Measurements from ENCODE around the gene NFKBIB. TPM values are rescaled to one million over a fixed set of nuclear protein-coding genes. Genes with fewer than 3 reads are reported as not detected.
"Not testable (repeated sequence)": the region's sequence is repeated elsewhere in the genome, so short reads cannot be mapped to it uniquely, and the experiment has no call there.

Gene NFKBIB
- total RNA-seq, 6 experiments from 2014 or later = 13.2 to 27.9 (median 16.5) TPM

DNA sequence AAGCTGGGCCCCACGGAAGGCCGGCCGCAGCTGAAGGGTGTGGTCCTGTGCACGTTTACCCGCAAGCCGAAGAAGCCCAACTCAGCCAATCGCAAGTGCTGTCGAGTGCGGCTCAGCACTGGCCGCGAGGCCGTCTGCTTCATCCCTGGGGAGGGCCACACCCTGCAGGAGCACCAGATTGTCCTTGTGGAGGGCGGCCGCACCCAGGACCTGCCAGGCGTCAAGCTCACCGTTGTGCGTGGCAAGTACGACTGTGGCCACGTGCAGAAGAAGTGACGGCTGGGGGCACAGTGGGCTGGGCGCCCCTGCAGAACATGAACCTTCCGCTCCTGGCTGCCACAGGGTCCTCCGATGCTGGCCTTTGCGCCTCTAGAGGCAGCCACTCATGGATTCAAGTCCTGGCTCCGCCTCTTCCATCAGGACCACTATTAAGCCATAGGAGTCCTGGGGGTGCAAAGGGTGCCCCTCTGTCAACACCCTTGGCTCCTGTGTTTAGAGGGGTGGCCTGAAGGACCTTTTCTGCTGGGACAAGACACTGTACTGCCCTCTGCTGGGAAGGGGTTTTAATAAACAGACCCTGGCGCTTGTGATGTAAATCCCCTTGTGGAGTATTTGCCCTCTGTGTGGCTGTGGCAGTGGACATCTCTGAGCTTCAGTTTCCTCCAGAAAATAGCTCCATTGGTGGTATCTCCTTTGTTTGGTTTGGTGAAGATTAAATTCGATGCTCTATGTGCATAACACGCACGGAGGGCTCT lies 32.8 kb downstream of the NFKBIB start:
- WGBS (ENCODE audit: insufficient coverage, low coverage, low lambda C conversion rate, missing lambda C conversion rate) = 60% methylated on average over 4 of the region's 29 CpGs
- no peaks in the 10 kb centered on the region for H3K27me3 ChIP-seq
- H3K4me1 ChIP-seq = peaks cover 0 to 37% (median 3%) of the 10 kb centered on the region in 4 donors
- ATAC-seq = no peak
- DNase-seq = peak in 2 of 3 donors; percentile 42 to 48
- peaks cover 0 to 3% (median 0%) of the 10 kb centered on the region in 4 donors for H3K36me3 ChIP-seq
- no peak overlapping the region for H3K4me3 ChIP-seq
- H3K9me3 ChIP-seq = no peaks in the 10 kb centered on the region
- intact Hi-C loops (cut with DNase I) = no loop called here
- TF ChIP-seq CTCF (IDR thresholded peaks at IDR 0.05) (peak; percentile 17 to 42 (median 36)), POLR2A (IDR thresholded peaks at IDR 0.05) (no peak)
- H3K27ac ChIP-seq = no peak overlapping the region

DNA sequence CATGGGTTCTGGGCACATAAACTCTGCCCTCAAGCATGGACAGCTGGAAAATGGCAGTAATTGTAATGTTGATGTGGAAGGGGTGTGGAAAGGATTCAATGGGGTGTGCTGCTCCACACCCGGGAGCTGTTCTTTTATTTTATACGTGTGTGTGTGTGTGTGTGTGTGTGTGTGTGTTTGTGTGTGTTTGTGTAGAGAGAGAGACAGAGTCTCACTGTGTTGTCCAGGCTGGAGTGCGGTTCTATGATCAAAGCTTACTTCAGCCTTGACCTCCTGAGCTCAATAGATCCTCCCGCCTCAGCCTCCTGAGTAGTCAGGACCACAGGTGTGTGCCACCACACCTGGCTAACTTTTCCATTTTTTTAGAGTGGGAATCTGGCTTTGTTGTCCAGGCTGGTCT lies 33.8 kb downstream of the NFKBIB start:
- H3K27me3 ChIP-seq = no peaks in the 10 kb centered on the region
- ATAC-seq (no peak), DNase-seq (no peak)
- H3K36me3 ChIP-seq = peaks cover 0 to 3% (median 0%) of the 10 kb centered on the region in 4 donors
- TF ChIP-seq POLR2A (IDR thresholded peaks at IDR 0.05) = no peak
- peaks cover 0 to 37% (median 3%) of the 10 kb centered on the region in 4 donors for H3K4me1 ChIP-seq
- no peaks in the 10 kb centered on the region for H3K9me3 ChIP-seq
- H3K4me3 ChIP-seq = no peak overlapping the region
- H3K27ac ChIP-seq = no peak overlapping the region
- intact Hi-C loops (cut with DNase I) = no loop called here
- 51% methylated on average over 2 of the region's 4 CpGs for WGBS (ENCODE audit: insufficient coverage, low coverage, low lambda C conversion rate, missing lambda C conversion rate)

GRCh38 chr19:38939957-38940356 lies 40.2 kb downstream of the NFKBIB start:
- Histone ChIP-seq H3K4me1 (peaks cover 0 to 12% (median 0%) of the 10 kb centered on the region in 4 donors), H3K36me3 (peaks cover 0 to 4% (median 0%) of the 10 kb centered on the region in 4 donors), H3K27ac (no peak overlapping the region), H3K4me3 (no peak overlapping the region), H3K27me3 (no peaks in the 10 kb centered on the region), H3K9me3 (no peaks in the 10 kb centered on the region)
- intact Hi-C loops (cut with DNase I) = no loop called here
- no peak for TF ChIP-seq POLR2A (IDR thresholded peaks at IDR 0.05)
- no peak for TF ChIP-seq CTCF (IDR thresholded peaks at IDR 0.05)
- no peak for DNase-seq
- WGBS (ENCODE audit: insufficient coverage, low coverage, low lambda C conversion rate, missing lambda C conversion rate) = 64% methylated on average over 5 of the region's 5 CpGs
- no peak for ATAC-seq

- H3K4me3 ChIP-seq; H3K27ac ChIP-seq; H3K36me3 ChIP-seq; H3K4me1 ChIP-seq; H3K27me3 ChIP-seq; H3K9me3 ChIP-seq; ATAC-seq; intact Hi-C loops (cut with DNase I): not testable (repeated sequence)
- WGBS (ENCODE audit: insufficient coverage, low coverage, low lambda C conversion rate, missing lambda C conversion rate) = 58% methylated on average over 3 of the region's 5 CpGs
- DNase-seq = peak in 1 of 3 donors; percentile 9
Observed at GRCh38 chr19:38941466-38941865, 41.7 kb downstream of the NFKBIB start.

DNA sequence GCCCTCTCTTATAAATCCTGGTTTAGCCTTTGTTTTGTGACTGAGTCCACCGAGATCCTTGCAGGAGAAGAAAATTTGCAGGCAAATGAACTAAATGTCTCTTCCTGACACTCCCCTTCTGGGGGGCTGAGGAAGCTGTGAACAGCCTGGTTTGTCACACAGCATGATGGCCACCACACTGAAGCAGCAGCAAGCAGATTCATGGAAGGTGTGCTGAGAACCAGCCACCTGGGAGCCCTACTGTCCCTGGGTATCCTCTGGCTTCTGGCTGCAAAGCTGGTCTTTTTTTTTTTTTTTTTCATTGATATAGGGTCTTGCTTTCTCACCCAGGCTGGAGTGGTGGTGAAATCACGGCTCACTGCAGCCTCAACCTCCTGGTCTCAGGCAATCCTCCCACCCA lies 42.2 kb downstream of the NFKBIB start:
- Histone ChIP-seq H3K27ac (no peak overlapping the region), H3K27me3 (no peaks in the 10 kb centered on the region), H3K4me1 (no peaks in the 10 kb centered on the region), H3K4me3 (no peak overlapping the region), H3K36me3 (peaks cover 0 to 6% (median 2%) of the 10 kb centered on the region in 4 donors), H3K9me3 (no peaks in the 10 kb centered on the region)
- DNase-seq = peak in 2 of 3 donors; percentile 2 to 10
- intact Hi-C loops (cut with DNase I) = no loop called here
- TF ChIP-seq CTCF (IDR thresholded peaks at IDR 0.05) = no peak
- no peak for TF ChIP-seq POLR2A (IDR thresholded peaks at IDR 0.05)
- no peak for ATAC-seq
- WGBS (ENCODE audit: insufficient coverage, low coverage, low lambda C conversion rate, missing lambda C conversion rate) = 94% methylated on average over 2 of the region's 2 CpGs

Data from right lobe of liver (tissue), 6 donors.